ENCODE data around the gene ALS2CL. TPM values are rescaled to one million over a fixed set of nuclear protein-coding genes. Genes with fewer than 3 reads are reported as not detected.
A peak's percentile ranks its signal among the peaks of the same experiment; 100 is the strongest.

Gene ALS2CL
- total and polyA plus RNA-seq, 12 donors, result 1.5 to 48.3 (median 10.1) TPM

GRCh38 chr3:46669191-46669999, 24.1 kb downstream of the ALS2CL start:
- Histone ChIP-seq H3K9me3 (replicated peaks in 1 of 3) (no peaks in the 10 kb centered on the region), H3K36me3 (replicated peaks in 1 of 2) (no peaks in the 10 kb centered on the region), H3K4me3 (no peak overlapping the region), H3K27me3 (no peaks in the 10 kb centered on the region), H3K4me1 (replicated peaks in 1 of 2) (no peaks in the 10 kb centered on the region), H3K27ac (no peak overlapping the region)
- WGBS, 4 donors, result 72 to 90% (median 77%) methylated on average over 2 to 9 of the region's 9 CpGs
- DNase-seq, result peak; percentile 0 to 31 (median 10)
- intact Hi-C loops (cut with DNase I), result no loop called here
- TF ChIP-seq CTCF (IDR thresholded peaks at IDR 0.05) (no peak), POLR2A (IDR thresholded peaks at IDR 0.05) (no peak)

GRCh38 chr3:46668591-46668990, 24.9 kb downstream of the ALS2CL start:
- TF ChIP-seq CTCF (IDR thresholded peaks at IDR 0.05) (no peak), POLR2A (IDR thresholded peaks at IDR 0.05) (no peak)
- WGBS, 4 donors, result 73 to 83% (median 79%) methylated on average over 2 of the region's 2 CpGs
- H3K27me3 ChIP-seq, result no peaks in the 10 kb centered on the region
- H3K36me3 ChIP-seq (replicated peaks in 1 of 2), result no peaks in the 10 kb centered on the region
- intact Hi-C loops (cut with DNase I), result no loop called here
- no peaks in the 10 kb centered on the region for H3K9me3 ChIP-seq (replicated peaks in 1 of 3)
- H3K4me1 ChIP-seq (replicated peaks in 1 of 2), result peaks cover 0 to 3% of the 10 kb centered on the region in 2 donors
- no peak overlapping the region for H3K27ac ChIP-seq
- no peak overlapping the region for H3K4me3 ChIP-seq
- DNase-seq, result peak in 6 of 7 donors; percentile 1 to 33 (median 7)

GRCh38 chr3:46668116-46668515, 25.4 kb downstream of the ALS2CL start:
- H3K36me3 ChIP-seq (replicated peaks in 1 of 2), result no peaks in the 10 kb centered on the region
- H3K4me1 ChIP-seq (replicated peaks in 1 of 2), result peaks cover 0 to 4% of the 10 kb centered on the region in 2 donors
- H3K4me3 ChIP-seq, result no peak overlapping the region
- H3K27me3 ChIP-seq, result no peaks in the 10 kb centered on the region
- peak in 4 of 7 donors; percentile 3 to 33 (median 8) for DNase-seq
- H3K9me3 ChIP-seq (replicated peaks in 1 of 3), result no peaks in the 10 kb centered on the region
- intact Hi-C loops (cut with DNase I), result no loop called here
- TF ChIP-seq POLR2A (IDR thresholded peaks at IDR 0.05), result no peak
- no peak for TF ChIP-seq CTCF (IDR thresholded peaks at IDR 0.05)
- no peak overlapping the region for H3K27ac ChIP-seq
- WGBS, 4 donors, result 68 to 80% (median 74%) methylated on average over 4 to 8 of the region's 8 CpGs

GRCh38 chr3:46667657-46668056, 25.8 kb downstream of the ALS2CL start:
- peak in 2 of 7 donors; percentile 4 to 12 for DNase-seq
- no peak for TF ChIP-seq CTCF (IDR thresholded peaks at IDR 0.05)
- TF ChIP-seq POLR2A (IDR thresholded peaks at IDR 0.05), result no peak
- Histone ChIP-seq H3K9me3 (replicated peaks in 1 of 3) (no peaks in the 10 kb centered on the region), H3K36me3 (replicated peaks in 1 of 2) (no peaks in the 10 kb centered on the region), H3K4me1 (replicated peaks in 1 of 2) (peaks cover 0 to 4% of the 10 kb centered on the region in 2 donors), H3K27me3 (no peaks in the 10 kb centered on the region), H3K4me3 (no peak overlapping the region), H3K27ac (no peak overlapping the region)
- WGBS, 4 donors, result 90 to 97% (median 91%) methylated on average over 6 to 9 of the region's 9 CpGs
- intact Hi-C loops (cut with DNase I), result no loop called here
